Cardiac muscle cell (in vitro differentiated cells and primary cell): ENCODE results near the gene FGF12. TPM values are rescaled to one million over a fixed set of nuclear protein-coding genes. Genes with fewer than 3 reads are reported as not detected.

Source experiments
- DNase-seq, 2 donors: peaks; one replicate each; pipeline versions ENCODE4 v3.0.0 to v3.0.0-alpha.2; 2010 to 2017; ENCODE audit warnings: low read depth in 1 of 2, low spot score in 1 of 2
- H3K27ac ChIP-seq: fragments of 200-600 bp; sonication (generic); 2 replicates; pipeline ENCODE4 v1.5.1; 2016
- H3K27me3 ChIP-seq: fragments of 200-600 bp; sonication (generic); 2 replicates; pipeline ENCODE4 v1.6.0; 2016; ENCODE audit warnings: control low read depth
- H3K36me3 ChIP-seq: fragments of 200-600 bp; sonication (generic); 2 replicates; pipeline ENCODE4 v1.5.1; 2016; ENCODE audit warnings: control low read depth
- H3K4me1 ChIP-seq: fragments of 200-600 bp; sonication (generic); 2 replicates; pipeline ENCODE4 v1.8.1; 2017; ENCODE audit warnings: low read depth, mild to moderate bottlenecking, mixed run types
- H3K4me3 ChIP-seq: fragments of 200-600 bp; sonication (generic); 2 replicates; pipeline ENCODE4 v1.5.1; 2016; ENCODE audit warnings: mild to moderate bottlenecking
- H3K9me3 ChIP-seq: fragments of 200-600 bp; sonication (generic); 2 replicates; pipeline ENCODE4 v1.5.1; 2017; ENCODE audit warnings: low read depth, mild to moderate bottlenecking, control low read depth
- CTCF ChIP-seq: IDR thresholded peaks from 2 replicates; pipeline ENCODE4 v1.5.1; 2012; ENCODE audit warnings: low read depth, mild to moderate bottlenecking, low read length
- polyA plus RNA-seq: library from polyadenylated mRNA; unstranded; fragments of >200 nt; fragmentation: Nextera tagmentation; extraction: Ambion mirVana; gene quantifications from 2 replicates; pipeline ENCODE4 v1.2.1, GENCODE V29; 2016
- total RNA-seq: library from RNA; depleted of rRNA; stranded (reverse); fragments of >200 nt; gene quantifications from 2 replicates; pipeline ENCODE4 v1.2.3, GENCODE V29; 2016

FGF12 gene
- total and polyA plus RNA-seq, 2 experiments from 2014 or later: 1.2 to 1.7 TPM

GRCh38 chr3:192392986-192393385 is 334.4 kb downstream of the FGF12 start:
- H3K27ac ChIP-seq: no peak overlapping the region
- H3K9me3 ChIP-seq: no peaks in the 10 kb centered on the region
- no peak for TF ChIP-seq CTCF
- no peaks in the 10 kb centered on the region for H3K4me1 ChIP-seq
- H3K4me3 ChIP-seq: no peak overlapping the region
- no peaks in the 10 kb centered on the region for H3K27me3 ChIP-seq
- DNase-seq: no peak
- no peaks in the 10 kb centered on the region for H3K36me3 ChIP-seq

- Histone ChIP-seq H3K9me3 (no peaks in the 10 kb centered on the region), H3K4me3 (no peak overlapping the region), H3K27me3 (no peaks in the 10 kb centered on the region), H3K27ac (no peak overlapping the region), H3K4me1 (no peaks in the 10 kb centered on the region), H3K36me3 (no peaks in the 10 kb centered on the region)
- no peak for DNase-seq
- TF ChIP-seq CTCF: no peak
These were observed 344.5 kb downstream of the FGF12 start for GRCh38 chr3:192382861-192383260.

GRCh38 chr3:192373586-192373985 is 353.8 kb downstream of the FGF12 start:
- no peak for TF ChIP-seq CTCF
- Histone ChIP-seq H3K27me3 (no peaks in the 10 kb centered on the region), H3K4me3 (no peak overlapping the region), H3K27ac (no peak overlapping the region), H3K36me3 (no peaks in the 10 kb centered on the region), H3K4me1 (no peaks in the 10 kb centered on the region), H3K9me3 (no peaks in the 10 kb centered on the region)
- no peak for DNase-seq

GRCh38 chr3:192373032-192373431 is 354.3 kb downstream of the FGF12 start:
- Histone ChIP-seq H3K4me1 (no peaks in the 10 kb centered on the region), H3K9me3 (no peaks in the 10 kb centered on the region), H3K4me3 (no peak overlapping the region), H3K27me3 (no peaks in the 10 kb centered on the region), H3K36me3 (no peaks in the 10 kb centered on the region), H3K27ac (no peak overlapping the region)
- TF ChIP-seq CTCF: no peak
- no peak for DNase-seq

- H3K4me1 ChIP-seq: no peaks in the 10 kb centered on the region
- no peak for DNase-seq
These were observed 354.7 kb downstream of the FGF12 start for GRCh38 chr3:192372616-192373015.

More at GRCh38 chr3:192372616-192373015, 354.7 kb downstream of the FGF12 start:
- no peak overlapping the region for H3K4me3 ChIP-seq
- H3K9me3 ChIP-seq: no peaks in the 10 kb centered on the region
- no peaks in the 10 kb centered on the region for H3K36me3 ChIP-seq
- TF ChIP-seq CTCF: no peak
- H3K27me3 ChIP-seq: no peaks in the 10 kb centered on the region
- no peak overlapping the region for H3K27ac ChIP-seq
